NT2/D1 (cell line): ENCODE measurements around the gene ABTB2.

Experiments used
- DNase-seq: peaks from one replicate; pipeline ENCODE4 v3.0.0-alpha.2; 2011; ENCODE audit warnings: low read depth, low spot score
- H3K27me3 ChIP-seq: 2 replicates; pipeline ENCODE4 v1.6.0; 2011; ENCODE audit warnings: mild to moderate bottlenecking; ENCODE audit not compliant: insufficient read length, insufficient read depth
- H3K36me3 ChIP-seq: 2 replicates; pipeline ENCODE4 v1.6.1; 2011; ENCODE audit warnings: mild to moderate bottlenecking, low read length, mixed read lengths; ENCODE audit not compliant: insufficient read depth, insufficient read length
- H3K4me1 ChIP-seq: 2 replicates; pipeline ENCODE4 v1.5.1; 2011; ENCODE audit not compliant: insufficient read depth, insufficient read length
- H3K4me3 ChIP-seq: 2 replicates; pipeline ENCODE4 v1.5.1; 2011; ENCODE audit warnings: low read depth; ENCODE audit not compliant: insufficient read length
- H3K9ac ChIP-seq: 2 replicates; pipeline ENCODE4 v1.6.0; 2011; ENCODE audit warnings: low read depth; ENCODE audit not compliant: insufficient read length
- H3K9me3 ChIP-seq: 2 replicates; pipeline ENCODE4 v1.5.1; 2011; ENCODE audit warnings: mild to moderate bottlenecking, low read length; ENCODE audit not compliant: insufficient read depth
- SUZ12 ChIP-seq: IDR thresholded peaks from 2 replicates; pipeline ENCODE4 v1.6.1; 2011; ENCODE audit not compliant: insufficient read length, insufficient read depth; ENCODE audit errors: extremely low read depth
- YY1 ChIP-seq: IDR thresholded peaks from 2 replicates; pipeline ENCODE4 v1.6.1; 2011; ENCODE audit not compliant: insufficient read length, insufficient read depth
- ZNF274 ChIP-seq: IDR thresholded peaks from 2 replicates; pipeline ENCODE4 v1.6.1; 2011; ENCODE audit warnings: mild to moderate bottlenecking, low read depth, low read length

Gene ABTB2

GRCh38 chr11:34346551-34346950 is 11.3 kb downstream of the ABTB2 start:
- DNase-seq: no peak
- H3K36me3 ChIP-seq: peaks cover 18% of the 10 kb centered on the region
- H3K4me3 ChIP-seq: no peak overlapping the region
- H3K4me1 ChIP-seq: peaks cover 8% of the 10 kb centered on the region
- no peak for TF ChIP-seq ZNF274
- no peaks in the 10 kb centered on the region for H3K27me3 ChIP-seq
- H3K9ac ChIP-seq: no peak overlapping the region
- H3K9me3 ChIP-seq: no peaks in the 10 kb centered on the region

GRCh38 chr11:34345991-34346480 is 11.8 kb downstream of the ABTB2 start:
- no peak for DNase-seq
- H3K36me3 ChIP-seq: peaks cover 13% of the 10 kb centered on the region
- H3K9me3 ChIP-seq: no peaks in the 10 kb centered on the region
- peaks cover 8% of the 10 kb centered on the region for H3K4me1 ChIP-seq
- no peak overlapping the region for H3K4me3 ChIP-seq
- TF ChIP-seq ZNF274: no peak
- TF ChIP-seq SUZ12: no peak
- H3K9ac ChIP-seq: no peak overlapping the region
- no peaks in the 10 kb centered on the region for H3K27me3 ChIP-seq

GRCh38 chr11:34345540-34345876 is 12.3 kb downstream of the ABTB2 start:
- no peaks in the 10 kb centered on the region for H3K27me3 ChIP-seq
- no peak for TF ChIP-seq SUZ12
- TF ChIP-seq ZNF274: no peak
- no peak for TF ChIP-seq YY1
- no peak overlapping the region for H3K9ac ChIP-seq
- H3K36me3 ChIP-seq: peaks cover 10% of the 10 kb centered on the region
- H3K4me1 ChIP-seq: peaks cover 11% of the 10 kb centered on the region
- no peak overlapping the region for H3K4me3 ChIP-seq
- no peak for DNase-seq
- no peaks in the 10 kb centered on the region for H3K9me3 ChIP-seq

- H3K27me3 ChIP-seq: no peaks in the 10 kb centered on the region
- no peak for DNase-seq
- peaks cover 5% of the 10 kb centered on the region for H3K36me3 ChIP-seq
- H3K9ac ChIP-seq: no peak overlapping the region
- no peaks in the 10 kb centered on the region for H3K9me3 ChIP-seq
- no peak overlapping the region for H3K4me3 ChIP-seq
- peaks cover 11% of the 10 kb centered on the region for H3K4me1 ChIP-seq
- no peak for TF ChIP-seq YY1
- TF ChIP-seq ZNF274: no peak
- no peak for TF ChIP-seq SUZ12
Measured at GRCh38 chr11:34344768-34345539, 12.9 kb downstream of the ABTB2 start.

GRCh38 chr11:34344410-34344767 is 13.4 kb downstream of the ABTB2 start:
- H3K36me3 ChIP-seq: peaks cover 2% of the 10 kb centered on the region
- no peak overlapping the region for H3K9ac ChIP-seq
- H3K27me3 ChIP-seq: no peaks in the 10 kb centered on the region
- H3K4me3 ChIP-seq: no peak overlapping the region
- DNase-seq: no peak
- TF ChIP-seq YY1 (no peak), ZNF274 (no peak), SUZ12 (no peak)
- H3K9me3 ChIP-seq: no peaks in the 10 kb centered on the region
- H3K4me1 ChIP-seq: peaks cover 11% of the 10 kb centered on the region

GRCh38 chr11:34343686-34344085 is 14.1 kb downstream of the ABTB2 start:
- no peak overlapping the region for H3K9ac ChIP-seq
- DNase-seq: no peak
- peaks cover 11% of the 10 kb centered on the region for H3K4me1 ChIP-seq
- no peak overlapping the region for H3K4me3 ChIP-seq
- peaks cover 2% of the 10 kb centered on the region for H3K36me3 ChIP-seq
- no peaks in the 10 kb centered on the region for H3K27me3 ChIP-seq
- H3K9me3 ChIP-seq: no peaks in the 10 kb centered on the region
- TF ChIP-seq ZNF274 (no peak), SUZ12 (no peak), YY1 (no peak)

- no peak overlapping the region for H3K4me3 ChIP-seq
- H3K9me3 ChIP-seq: no peaks in the 10 kb centered on the region
- H3K36me3 ChIP-seq: peaks cover 2% of the 10 kb centered on the region
- no peak for DNase-seq
- H3K27me3 ChIP-seq: no peaks in the 10 kb centered on the region
- H3K9ac ChIP-seq: no peak overlapping the region
- TF ChIP-seq YY1 (no peak), SUZ12 (no peak), ZNF274 (no peak)
- H3K4me1 ChIP-seq: peaks cover 11% of the 10 kb centered on the region
Measured at GRCh38 chr11:34343153-34343552, 14.7 kb downstream of the ABTB2 start.
